KMS-11 (cell line): ENCODE data around the gene TRDN.

Experiments used
- H2AFZ ChIP-seq: fragments of 200-600 bp; sonication (generic); 2 replicates; pipeline ENCODE4 v1.6.1; 2016; ENCODE audit warnings: antibody characterized with exemption, mixed run types, low read depth
- H3K27ac ChIP-seq: fragments of 200-600 bp; sonication (generic); 2 replicates; pipeline ENCODE4 v1.6.1; 2016; ENCODE audit warnings: mild to moderate bottlenecking, mixed run types
- H3K27me3 ChIP-seq: fragments of 200-600 bp; sonication (generic); 2 replicates; pipeline ENCODE4 v1.6.1; 2017; ENCODE audit warnings: mild to moderate bottlenecking, low read depth, mixed run types, moderate library complexity; ENCODE audit not compliant: insufficient read depth
- H3K36me3 ChIP-seq: fragments of 200-600 bp; sonication (generic); 2 replicates; pipeline ENCODE4 v1.6.1; 2017; ENCODE audit warnings: mild to moderate bottlenecking, mixed run types; ENCODE audit not compliant: insufficient read depth
- H3K4me1 ChIP-seq: fragments of 200-600 bp; sonication (generic); 2 replicates; pipeline ENCODE4 v1.6.1; 2016; ENCODE audit warnings: mild to moderate bottlenecking, low read depth, mixed run types; ENCODE audit not compliant: poor library complexity, severe bottlenecking
- H3K4me2 ChIP-seq: fragments of 200-600 bp; sonication (generic); 2 replicates; pipeline ENCODE4 v1.7.0; 2016; ENCODE audit warnings: mild to moderate bottlenecking, mixed run types
- H3K4me3 ChIP-seq: fragments of 200-600 bp; sonication (generic); IDR thresholded peaks from 2 replicates; pipeline ENCODE4 v1.6.1; 2017; ENCODE audit warnings: low read depth, low read length, mixed read lengths; ENCODE audit not compliant: insufficient read depth
- H3K79me2 ChIP-seq: fragments of 200-600 bp; sonication (generic); 2 replicates; pipeline ENCODE4 v1.6.1; 2016; ENCODE audit warnings: low read depth, mixed run types; ENCODE audit not compliant: insufficient read depth
- H3K9ac ChIP-seq: fragments of 200-600 bp; sonication (generic); 2 replicates; pipeline ENCODE4 v1.6.1; 2016; ENCODE audit warnings: mild to moderate bottlenecking, mixed run types
- H4K20me1 ChIP-seq: fragments of 200-600 bp; sonication (generic); 2 replicates; pipeline ENCODE4 v1.6.1; 2016; ENCODE audit warnings: mild to moderate bottlenecking, mixed run types; ENCODE audit not compliant: insufficient read depth
- CTCF ChIP-seq: fragments of 200-600 bp; sonication (generic); conservative IDR thresholded peaks from 2 replicates; pipeline ENCODE4 v1.6.1; 2017; ENCODE audit warnings: low read depth, mild to moderate bottlenecking, antibody characterized with exemption, low read length, moderate library complexity, mixed read lengths

Gene TRDN

GRCh38 chr6:123210645-123211044 is 426.1 kb downstream of the TRDN start:
- Histone ChIP-seq H2AFZ (no peak overlapping the region), H3K27ac (no peak overlapping the region), H3K4me3 (no peak overlapping the region), H3K36me3 (no peaks in the 10 kb centered on the region), H3K27me3 (no peaks in the 10 kb centered on the region), H4K20me1 (no peaks in the 10 kb centered on the region), H3K4me1 (no peaks in the 10 kb centered on the region), H3K79me2 (no peaks in the 10 kb centered on the region), H3K4me2 (no peak overlapping the region), H3K9ac (no peak overlapping the region)
- no peak for TF ChIP-seq CTCF

DNA sequence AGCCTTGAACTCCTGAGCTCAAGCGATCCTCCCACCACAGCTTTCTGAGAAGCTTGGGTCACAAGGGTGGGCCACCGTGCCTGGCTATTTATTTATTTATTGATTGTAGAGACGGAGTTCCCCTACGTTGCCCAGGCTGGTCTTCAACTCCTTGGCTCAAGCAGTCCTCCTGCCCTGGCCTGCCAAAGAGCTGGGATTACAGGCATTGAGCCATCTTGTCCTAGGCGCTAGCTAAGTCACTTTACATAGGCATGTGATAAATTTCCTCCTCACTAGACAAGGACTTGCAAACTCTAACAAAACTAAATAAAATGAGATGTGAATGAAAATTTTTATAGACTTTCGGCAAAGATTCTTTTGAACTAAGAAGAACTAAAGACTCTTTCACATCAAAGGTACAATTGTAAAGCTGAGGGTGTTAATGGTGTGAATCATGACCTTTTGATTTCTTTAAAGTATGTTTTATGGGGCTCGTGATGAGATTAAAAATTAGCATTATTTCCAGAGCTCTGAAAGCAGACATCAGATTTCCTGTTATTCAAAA is 428.7 kb downstream of the TRDN start:
- H3K9ac ChIP-seq, result no peak overlapping the region
- no peaks in the 10 kb centered on the region for H3K4me1 ChIP-seq
- no peaks in the 10 kb centered on the region for H3K36me3 ChIP-seq
- no peaks in the 10 kb centered on the region for H4K20me1 ChIP-seq
- H3K27ac ChIP-seq, result no peak overlapping the region
- TF ChIP-seq CTCF, result no peak
- H3K4me3 ChIP-seq, result no peak overlapping the region
- no peak overlapping the region for H3K4me2 ChIP-seq
- no peak overlapping the region for H2AFZ ChIP-seq
- no peaks in the 10 kb centered on the region for H3K27me3 ChIP-seq
- H3K79me2 ChIP-seq, result no peaks in the 10 kb centered on the region

DNA sequence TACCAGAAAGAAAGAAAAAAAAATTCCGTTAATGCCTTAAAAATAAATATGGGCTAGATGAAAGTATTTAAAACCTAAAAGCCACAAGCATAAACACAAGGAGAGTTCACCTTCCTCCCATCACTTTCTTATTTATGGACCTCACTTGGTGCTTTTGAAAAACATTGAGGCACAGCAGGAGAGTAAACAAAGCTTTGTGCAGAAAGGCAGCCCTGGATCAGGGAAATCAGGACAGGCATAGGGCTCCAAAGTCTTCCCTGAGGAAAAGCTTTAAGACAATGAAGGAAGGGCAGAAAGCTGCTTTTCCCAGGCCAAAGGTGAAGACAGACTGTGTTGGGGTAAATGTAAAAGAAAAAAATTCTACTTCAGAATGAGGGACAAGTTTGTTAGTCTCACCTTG is 432.8 kb downstream of the TRDN start:
- H3K27me3 ChIP-seq, result no peaks in the 10 kb centered on the region
- H3K4me2 ChIP-seq, result no peak overlapping the region
- TF ChIP-seq CTCF, result no peak
- no peaks in the 10 kb centered on the region for H4K20me1 ChIP-seq
- H3K79me2 ChIP-seq, result no peaks in the 10 kb centered on the region
- no peaks in the 10 kb centered on the region for H3K4me1 ChIP-seq
- H2AFZ ChIP-seq, result no peak overlapping the region
- no peak overlapping the region for H3K27ac ChIP-seq
- no peak overlapping the region for H3K4me3 ChIP-seq
- H3K36me3 ChIP-seq, result no peaks in the 10 kb centered on the region
- H3K9ac ChIP-seq, result no peak overlapping the region

- Histone ChIP-seq H3K36me3 (no peaks in the 10 kb centered on the region), H3K4me1 (no peaks in the 10 kb centered on the region), H3K79me2 (no peaks in the 10 kb centered on the region), H3K4me3 (no peak overlapping the region), H3K27ac (no peak overlapping the region), H2AFZ (no peak overlapping the region), H3K4me2 (no peak overlapping the region), H3K27me3 (no peaks in the 10 kb centered on the region), H3K9ac (no peak overlapping the region), H4K20me1 (no peaks in the 10 kb centered on the region)
- TF ChIP-seq CTCF, result no peak
Measured at GRCh38 chr6:123201869-123202372, 434.8 kb downstream of the TRDN start.
